RWPE2 (cell line): Measurements from ENCODE around the gene KAZN.

Experiments used
- ATAC-seq: fragments of 200-7000 bp; cut with Tn5 transposase; 3 replicates; pipeline ENCODE4 v1.9.1; 2021; ENCODE audit warnings: low read depth
- DNase-seq: peaks from one replicate; pipeline ENCODE4 v3.0.0-alpha.2; 2020; ENCODE audit warnings: low spot score
- H3K27ac ChIP-seq: fragments of 450-650 bp; 2 replicates; pipeline ENCODE4 v1.5.1; 2017; ENCODE audit warnings: mild to moderate bottlenecking; ENCODE audit not compliant: poor library complexity, severe bottlenecking
- H3K27me3 ChIP-seq: fragments of 250-450 bp; sonication (Bioruptor Pico); 2 replicates; pipeline ENCODE4 v1.5.1; 2021; ENCODE audit warnings: mild to moderate bottlenecking, moderate library complexity; ENCODE audit not compliant: insufficient read depth, poor library complexity, severe bottlenecking
- H3K36me3 ChIP-seq: fragments of 250-450 bp; sonication (Bioruptor Pico); 2 replicates; pipeline ENCODE4 v1.5.1; 2020; ENCODE audit warnings: low read depth, mild to moderate bottlenecking, moderate library complexity
- H3K4me1 ChIP-seq: fragments of 250-450 bp; sonication (Bioruptor Pico); 2 replicates; pipeline ENCODE4 v1.5.1; 2021; ENCODE audit warnings: mild to moderate bottlenecking, moderate library complexity; ENCODE audit not compliant: insufficient read depth, poor library complexity, severe bottlenecking
- H3K4me3 ChIP-seq: fragments of 250-450 bp; sonication (Bioruptor Pico); 2 replicates; pipeline ENCODE4 v1.5.1; 2021; ENCODE audit warnings: mild to moderate bottlenecking, moderate library complexity; ENCODE audit not compliant: severe bottlenecking
- H3K9me3 ChIP-seq: fragments of 250-450 bp; sonication (Bioruptor Pico); 2 replicates; pipeline ENCODE4 v1.5.1; 2021; ENCODE audit warnings: mild to moderate bottlenecking, moderate library complexity; ENCODE audit not compliant: severe bottlenecking
- TF ChIP-seq, protein P1 (sequence below): fragments of 450-650 bp; IDR thresholded peaks from one replicate; pipeline ENCODE4 v1.5.1; 2017; ENCODE audit warnings: mild to moderate bottlenecking, moderate library complexity; ENCODE audit not compliant: poor library complexity, severe bottlenecking

Gene KAZN

DNA sequence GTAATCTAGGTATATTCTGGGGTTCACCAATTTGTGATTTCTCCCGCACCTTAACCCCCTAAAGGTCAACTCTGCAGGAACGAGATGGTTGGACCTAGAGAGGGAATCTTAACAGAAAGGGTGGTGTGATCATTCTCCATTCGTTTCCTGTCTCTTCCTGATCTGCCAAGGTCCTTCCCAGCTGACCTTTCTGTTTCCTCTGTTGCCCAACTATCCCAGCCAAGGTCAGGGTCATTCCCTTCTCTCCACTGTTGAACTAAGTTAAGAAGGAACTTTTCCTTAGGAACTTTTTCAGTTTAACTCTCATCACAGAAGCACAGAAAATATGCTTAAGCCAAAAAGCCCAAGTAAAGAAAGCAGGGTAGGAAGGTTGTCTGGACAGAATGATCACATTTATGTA lies 49.3 kb downstream of the KAZN start:
- H3K9me3 ChIP-seq, result peaks cover 4% of the 10 kb centered on the region
- no peaks in the 10 kb centered on the region for H3K27me3 ChIP-seq
- no peak overlapping the region for H3K4me3 ChIP-seq
- H3K27ac ChIP-seq, result no peak overlapping the region
- ATAC-seq (no peak), DNase-seq (no peak)
- H3K36me3 ChIP-seq, result no peaks in the 10 kb centered on the region
- TF ChIP-seq, protein P1, sequence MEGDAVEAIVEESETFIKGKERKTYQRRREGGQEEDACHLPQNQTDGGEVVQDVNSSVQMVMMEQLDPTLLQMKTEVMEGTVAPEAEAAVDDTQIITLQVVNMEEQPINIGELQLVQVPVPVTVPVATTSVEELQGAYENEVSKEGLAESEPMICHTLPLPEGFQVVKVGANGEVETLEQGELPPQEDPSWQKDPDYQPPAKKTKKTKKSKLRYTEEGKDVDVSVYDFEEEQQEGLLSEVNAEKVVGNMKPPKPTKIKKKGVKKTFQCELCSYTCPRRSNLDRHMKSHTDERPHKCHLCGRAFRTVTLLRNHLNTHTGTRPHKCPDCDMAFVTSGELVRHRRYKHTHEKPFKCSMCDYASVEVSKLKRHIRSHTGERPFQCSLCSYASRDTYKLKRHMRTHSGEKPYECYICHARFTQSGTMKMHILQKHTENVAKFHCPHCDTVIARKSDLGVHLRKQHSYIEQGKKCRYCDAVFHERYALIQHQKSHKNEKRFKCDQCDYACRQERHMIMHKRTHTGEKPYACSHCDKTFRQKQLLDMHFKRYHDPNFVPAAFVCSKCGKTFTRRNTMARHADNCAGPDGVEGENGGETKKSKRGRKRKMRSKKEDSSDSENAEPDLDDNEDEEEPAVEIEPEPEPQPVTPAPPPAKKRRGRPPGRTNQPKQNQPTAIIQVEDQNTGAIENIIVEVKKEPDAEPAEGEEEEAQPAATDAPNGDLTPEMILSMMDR, result no peak
- H3K4me1 ChIP-seq, result no peaks in the 10 kb centered on the region

DNA sequence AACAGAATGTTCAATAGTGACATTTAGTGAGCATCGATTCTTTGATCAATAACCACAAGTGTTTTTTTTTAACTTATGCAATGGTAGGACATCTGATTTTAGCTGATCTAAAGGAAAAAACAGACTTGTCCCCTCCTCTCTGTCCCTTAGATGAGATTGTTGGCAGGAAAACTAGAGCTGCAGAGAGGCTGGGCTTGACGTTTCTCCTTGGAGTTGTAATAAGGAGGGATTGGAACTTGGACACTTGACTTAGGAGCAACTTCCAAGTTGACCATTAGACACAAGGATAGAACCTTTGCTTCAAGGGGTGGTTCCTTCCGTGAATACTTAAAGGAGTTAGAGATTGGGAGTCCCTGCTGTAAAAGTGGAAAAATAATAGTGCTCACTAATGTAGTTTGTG lies 49.9 kb downstream of the KAZN start:
- DNase-seq, result no peak
- no peaks in the 10 kb centered on the region for H3K36me3 ChIP-seq
- no peaks in the 10 kb centered on the region for H3K27me3 ChIP-seq
- ATAC-seq, result no peak
- H3K9me3 ChIP-seq, result peaks cover 4% of the 10 kb centered on the region
- no peak overlapping the region for H3K4me3 ChIP-seq
- H3K27ac ChIP-seq, result no peak overlapping the region
- no peaks in the 10 kb centered on the region for H3K4me1 ChIP-seq
- TF ChIP-seq, protein P1, result no peak

DNA sequence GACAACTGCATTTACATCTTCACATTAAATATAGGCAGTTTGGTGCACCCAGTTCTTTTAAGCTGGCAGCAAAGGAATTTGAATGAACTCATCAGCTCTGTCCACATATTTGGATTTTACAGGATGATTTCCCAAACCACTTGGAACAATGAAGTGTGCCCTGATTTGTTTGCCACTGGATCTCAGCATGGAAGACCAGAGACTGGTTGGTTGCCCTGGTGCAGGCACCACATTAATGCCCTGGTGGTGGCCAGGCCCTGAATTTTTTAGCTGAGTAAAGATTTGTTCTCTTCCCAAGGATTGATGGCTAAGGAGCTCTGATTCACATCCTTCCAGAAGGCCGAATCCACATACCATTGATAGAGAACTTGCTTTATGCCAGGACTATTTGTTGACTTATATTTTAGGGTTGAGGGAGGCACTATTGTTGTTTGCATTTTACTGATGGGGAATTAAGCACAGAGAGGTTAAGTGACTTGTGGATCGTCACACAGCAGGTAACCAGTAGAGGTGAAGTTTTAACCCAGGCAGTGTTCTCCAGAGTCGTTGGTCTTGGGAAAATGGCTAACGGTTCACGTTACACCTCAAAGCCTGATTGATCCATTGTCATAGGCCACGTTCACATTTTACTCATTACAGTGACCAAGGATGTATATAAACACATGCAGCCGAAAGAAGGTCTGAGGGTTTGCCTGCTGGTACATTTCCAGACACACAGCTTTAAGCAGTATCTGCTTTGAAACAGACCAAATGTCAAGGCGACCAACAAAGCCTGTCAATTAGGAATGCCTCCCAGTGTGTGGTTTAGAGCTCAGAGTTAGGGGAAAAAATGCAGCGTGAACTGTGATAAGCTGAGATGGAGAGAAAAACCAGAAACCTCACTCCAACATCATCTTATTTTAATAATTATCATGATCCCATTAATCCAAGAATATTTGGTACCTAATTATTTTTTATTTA lies 50.7 kb downstream of the KAZN start:
- no peaks in the 10 kb centered on the region for H3K4me1 ChIP-seq
- TF ChIP-seq, protein P1, result no peak
- H3K27me3 ChIP-seq, result no peaks in the 10 kb centered on the region
- H3K36me3 ChIP-seq, result no peaks in the 10 kb centered on the region
- no peak overlapping the region for H3K27ac ChIP-seq
- no peak for ATAC-seq
- H3K4me3 ChIP-seq, result no peak overlapping the region
- no peak for DNase-seq
- H3K9me3 ChIP-seq, result peaks cover 4% of the 10 kb centered on the region

DNA sequence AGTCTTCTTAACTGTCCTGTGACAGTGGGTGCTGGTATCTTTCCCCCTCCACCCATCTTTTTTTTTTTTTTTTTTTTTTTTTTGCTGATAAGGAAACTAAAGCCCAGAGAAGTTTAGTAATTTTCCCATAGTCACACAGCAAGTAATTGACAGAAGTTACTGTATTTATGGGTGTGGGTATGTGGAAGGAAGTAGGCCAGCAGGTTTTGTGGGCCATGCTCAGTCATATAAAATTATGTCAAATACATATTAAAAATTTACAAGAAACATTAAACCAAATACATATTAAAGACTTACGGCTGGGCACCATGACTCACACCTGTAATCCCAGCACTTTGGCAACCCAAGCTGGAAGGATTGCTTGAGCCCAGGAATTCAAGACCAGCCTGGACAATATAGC lies 51.5 kb downstream of the KAZN start:
- no peak for DNase-seq
- Histone ChIP-seq H3K4me1 (no peaks in the 10 kb centered on the region), H3K36me3 (no peaks in the 10 kb centered on the region), H3K27me3 (no peaks in the 10 kb centered on the region), H3K27ac (no peak overlapping the region), H3K9me3 (no peaks in the 10 kb centered on the region), H3K4me3 (no peak overlapping the region)
- ATAC-seq, result no peak
- TF ChIP-seq, protein P1, result no peak

DNA sequence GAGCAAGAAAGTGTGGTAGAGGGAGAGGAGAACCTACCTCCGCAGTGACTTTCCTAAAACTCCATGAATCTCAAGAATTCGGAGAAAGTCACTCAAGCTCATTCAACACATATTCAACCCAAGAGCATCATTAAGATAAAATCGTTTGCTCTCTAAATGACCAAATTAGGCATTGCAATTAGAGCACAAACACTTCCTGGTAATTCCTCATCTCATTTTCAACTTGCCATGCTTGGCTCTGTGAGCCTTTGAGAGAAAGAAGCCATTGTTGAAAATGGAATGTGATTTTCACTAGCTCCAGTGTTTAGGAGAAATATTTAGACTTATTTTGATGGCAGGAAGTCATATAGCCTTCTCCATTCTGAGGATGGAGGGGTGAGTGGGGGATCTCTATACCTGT lies 52.5 kb downstream of the KAZN start:
- no peaks in the 10 kb centered on the region for H3K4me1 ChIP-seq
- no peak overlapping the region for H3K27ac ChIP-seq
- H3K27me3 ChIP-seq, result no peaks in the 10 kb centered on the region
- H3K36me3 ChIP-seq, result no peaks in the 10 kb centered on the region
- ATAC-seq (no peak), DNase-seq (no peak)
- no peaks in the 10 kb centered on the region for H3K9me3 ChIP-seq
- TF ChIP-seq, protein P1, result no peak
- no peak overlapping the region for H3K4me3 ChIP-seq
